Colonic mucosa (tissue), 4 donors: ENCODE data around the gene CLK3. TPM values are rescaled to one million over a fixed set of nuclear protein-coding genes. Genes with fewer than 3 reads are reported as not detected.
"Not testable (repeated sequence)": the region's sequence is repeated elsewhere in the genome, so short reads cannot be mapped to it uniquely, and the experiment has no call there.

Experiments used
- DNase-seq: peaks from one replicate; pipeline ENCODE4 v3.0.0-alpha.2; 2020
- H3K27ac ChIP-seq: fragments of 200-600 bp; one replicate; pipeline ENCODE4 v1.8.0; 2021
- H3K27me3 ChIP-seq: fragments of 200-600 bp; one replicate; pipeline ENCODE4 v1.8.0; 2021
- H3K36me3 ChIP-seq: fragments of 200-600 bp; one replicate; pipeline ENCODE4 v1.8.0; 2021
- H3K4me1 ChIP-seq: fragments of 200-600 bp; one replicate; pipeline ENCODE4 v1.8.0; 2021; ENCODE audit warnings: mild to moderate bottlenecking
- H3K4me3 ChIP-seq: fragments of 200-600 bp; one replicate; pipeline ENCODE4 v1.8.0; 2021
- H3K9ac ChIP-seq, 2 donors: one replicate each; pipeline ENCODE4 v1.7.0; 2013; ENCODE audit warnings: control low read depth in 2 of 2, low read depth in 2 of 2, low read length in 2 of 2
- H3K9me3 ChIP-seq: fragments of 200-600 bp; one replicate; pipeline ENCODE4 v1.8.0; 2021
- intact Hi-C: fragments of 100-400 bp; cut with DNase I; formaldehyde crosslinking; loops from one replicate; pipeline ENCODE4 v1.14.1; 2022
- total RNA-seq, 2 donors: library from RNA; stranded (reverse); fragmentation: NEBNext Ultra II Directional in 1 of 2; extraction: Animal tissue kit (Norgen Biotek cat#: 25700) in 1 of 2; gene quantifications; one replicate each; pipeline ENCODE4 v1.2.1, GENCODE V29; 2021
- TF ChIP-seq, protein P1 (sequence below): fragments of 200-600 bp; IDR thresholded peaks from one replicate; pipeline ENCODE4 v1.8.0; 2022; ENCODE audit warnings: antibody characterized with exemption, mild to moderate bottlenecking
- donor health status: healthy.
- donor health status: DM: no; HTN: no; CAD: no.
- donor health status: DM: no; HTN: no; CAD: no.

The CLK3 gene
- total RNA-seq, 2 donors from 2014 or later: 83.5 to 88.9 TPM

- TF ChIP-seq, protein P1, sequence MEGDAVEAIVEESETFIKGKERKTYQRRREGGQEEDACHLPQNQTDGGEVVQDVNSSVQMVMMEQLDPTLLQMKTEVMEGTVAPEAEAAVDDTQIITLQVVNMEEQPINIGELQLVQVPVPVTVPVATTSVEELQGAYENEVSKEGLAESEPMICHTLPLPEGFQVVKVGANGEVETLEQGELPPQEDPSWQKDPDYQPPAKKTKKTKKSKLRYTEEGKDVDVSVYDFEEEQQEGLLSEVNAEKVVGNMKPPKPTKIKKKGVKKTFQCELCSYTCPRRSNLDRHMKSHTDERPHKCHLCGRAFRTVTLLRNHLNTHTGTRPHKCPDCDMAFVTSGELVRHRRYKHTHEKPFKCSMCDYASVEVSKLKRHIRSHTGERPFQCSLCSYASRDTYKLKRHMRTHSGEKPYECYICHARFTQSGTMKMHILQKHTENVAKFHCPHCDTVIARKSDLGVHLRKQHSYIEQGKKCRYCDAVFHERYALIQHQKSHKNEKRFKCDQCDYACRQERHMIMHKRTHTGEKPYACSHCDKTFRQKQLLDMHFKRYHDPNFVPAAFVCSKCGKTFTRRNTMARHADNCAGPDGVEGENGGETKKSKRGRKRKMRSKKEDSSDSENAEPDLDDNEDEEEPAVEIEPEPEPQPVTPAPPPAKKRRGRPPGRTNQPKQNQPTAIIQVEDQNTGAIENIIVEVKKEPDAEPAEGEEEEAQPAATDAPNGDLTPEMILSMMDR: no peak
These were observed 35.7 kb downstream of the CLK3 start for GRCh38 chr15:74651242-74651741.

GRCh38 chr15:74653426-74654102, 37.9 kb downstream of the CLK3 start:
- intact Hi-C loops: no loop called here
- no peak overlapping the region for H3K4me3 ChIP-seq
- H3K36me3 ChIP-seq: peaks cover 5% of the 10 kb centered on the region
- no peaks in the 10 kb centered on the region for H3K9me3 ChIP-seq
- TF ChIP-seq, protein P1: no peak
- H3K9ac ChIP-seq: peak overlapping the region in 1 of 2 donors; percentile 40
- H3K4me1 ChIP-seq: no peaks in the 10 kb centered on the region
- H3K27me3 ChIP-seq: no peaks in the 10 kb centered on the region
- no peak for DNase-seq
- H3K27ac ChIP-seq: no peak overlapping the region

More at GRCh38 chr15:74651242-74651741, 35.7 kb downstream of the CLK3 start:
- no peak overlapping the region for H3K9ac ChIP-seq
- H3K27me3 ChIP-seq: no peaks in the 10 kb centered on the region
- DNase-seq: no peak
- H3K9me3 ChIP-seq: no peaks in the 10 kb centered on the region
- peaks cover 5% of the 10 kb centered on the region for H3K36me3 ChIP-seq
- H3K4me1 ChIP-seq: no peaks in the 10 kb centered on the region
- intact Hi-C loops: no loop called here
- no peak overlapping the region for H3K4me3 ChIP-seq
- no peak overlapping the region for H3K27ac ChIP-seq

DNA sequence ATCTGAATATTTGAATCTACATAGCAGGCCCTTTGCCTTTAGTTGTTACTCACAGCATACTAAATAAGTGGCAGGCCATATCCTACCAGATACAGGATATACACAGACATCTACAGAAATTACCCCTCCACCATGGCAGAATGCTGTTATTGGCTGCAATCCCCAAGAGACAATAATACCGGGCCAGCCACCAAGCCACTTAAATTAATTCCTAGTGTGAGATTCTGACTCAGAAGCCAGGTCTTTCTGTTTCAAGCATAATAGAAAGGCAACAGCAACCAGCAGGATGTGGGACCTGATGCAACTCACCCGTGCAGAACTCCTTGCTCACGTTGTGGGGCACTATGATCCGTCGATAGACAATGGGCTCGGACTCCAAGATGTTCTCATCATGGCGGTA, 39.8 kb downstream of the CLK3 start:
- Histone ChIP-seq H3K9ac (no peak overlapping the region), H3K27ac (no peak overlapping the region), H3K4me3 (no peak overlapping the region), H3K27me3 (no peaks in the 10 kb centered on the region), H3K9me3 (no peaks in the 10 kb centered on the region), H3K36me3 (peaks cover 5% of the 10 kb centered on the region), H3K4me1 (no peaks in the 10 kb centered on the region)
- intact Hi-C loops: no loop called here
- no peak for DNase-seq
- TF ChIP-seq, protein P1: no peak

DNA sequence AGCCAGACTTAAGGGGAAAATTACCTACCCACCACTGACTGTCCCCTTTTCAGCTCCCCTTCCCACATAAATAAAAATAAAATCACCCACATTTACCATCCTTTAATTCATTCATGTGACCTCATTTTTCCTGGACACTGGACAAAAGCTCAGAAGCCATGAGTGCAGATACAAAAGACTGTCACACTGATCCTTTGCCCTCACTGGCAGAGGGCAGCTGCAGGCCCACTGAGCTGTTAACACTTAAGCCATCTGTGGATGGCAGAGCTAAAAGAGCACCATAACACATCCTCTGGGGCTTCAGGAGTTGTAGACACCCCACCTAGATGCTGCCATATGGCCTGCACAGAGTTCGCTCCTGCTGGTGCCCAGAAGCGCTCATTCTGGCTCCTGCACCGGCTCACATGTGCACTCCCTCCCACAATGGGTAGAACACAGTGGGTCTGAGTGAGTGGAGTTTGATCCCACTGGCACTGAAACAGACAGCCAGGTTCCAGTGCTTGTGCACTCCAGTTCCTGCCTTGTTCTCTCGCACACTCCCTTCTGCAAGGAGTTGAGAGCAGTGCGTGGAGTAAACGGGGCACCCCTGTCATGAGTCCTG, 41.4 kb downstream of the CLK3 start:
- TF ChIP-seq, protein P1: no peak
- Histone ChIP-seq H3K27ac (no peak overlapping the region), H3K9ac (no peak overlapping the region), H3K9me3 (no peaks in the 10 kb centered on the region), H3K27me3 (no peaks in the 10 kb centered on the region), H3K36me3 (no peaks in the 10 kb centered on the region), H3K4me1 (no peaks in the 10 kb centered on the region), H3K4me3 (no peak overlapping the region)
- DNase-seq: no peak
- intact Hi-C loops: no loop called here

- no peaks in the 10 kb centered on the region for H3K4me1 ChIP-seq
- TF ChIP-seq, protein P1: no peak
- no peak overlapping the region for H3K4me3 ChIP-seq
- no peaks in the 10 kb centered on the region for H3K9me3 ChIP-seq
- no peaks in the 10 kb centered on the region for H3K36me3 ChIP-seq
- H3K27me3 ChIP-seq: no peaks in the 10 kb centered on the region
- H3K27ac ChIP-seq: no peak overlapping the region
- intact Hi-C loops: no loop called here
- no peak for DNase-seq
- no peak overlapping the region for H3K9ac ChIP-seq
These were observed 42.2 kb downstream of the CLK3 start for GRCh38 chr15:74657846-74658245.

DNA sequence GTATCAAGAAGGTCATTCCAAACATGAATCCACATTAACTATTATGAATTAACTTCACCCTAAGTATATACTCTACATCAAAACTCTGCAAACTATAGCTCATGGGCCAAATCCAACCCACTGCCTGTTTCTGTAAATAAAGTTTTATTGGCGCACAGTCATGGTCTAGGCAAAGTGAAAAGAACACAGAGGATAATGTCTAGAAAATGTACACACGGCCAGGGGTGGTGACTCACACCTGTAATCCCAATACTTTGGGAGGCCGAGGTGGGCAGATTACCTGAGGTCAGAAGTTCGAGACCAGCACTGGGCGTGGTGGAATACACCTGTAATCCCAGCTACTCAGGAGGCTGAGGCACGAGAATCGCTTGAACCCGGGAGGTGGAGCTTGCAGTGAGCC, 45.6 kb downstream of the CLK3 start:
- H3K9ac ChIP-seq, intact Hi-C loops, H3K27ac ChIP-seq, H3K36me3 ChIP-seq, H3K9me3 ChIP-seq, H3K4me3 ChIP-seq, H3K27me3 ChIP-seq, H3K4me1 ChIP-seq: not testable (repeated sequence)
- DNase-seq: peak; percentile 28
